Measurements from ENCODE around the gene TMEFF1. TPM values are rescaled to one million over a fixed set of nuclear protein-coding genes. Genes with fewer than 3 reads are reported as not detected.

TMEFF1 gene
- total and polyA plus RNA-seq, 2 of the 8 experiments (the other 6 are each of a cell fraction or from before 2014, with no cell fraction given), result 13.5 to 68.2 TPM

DNA sequence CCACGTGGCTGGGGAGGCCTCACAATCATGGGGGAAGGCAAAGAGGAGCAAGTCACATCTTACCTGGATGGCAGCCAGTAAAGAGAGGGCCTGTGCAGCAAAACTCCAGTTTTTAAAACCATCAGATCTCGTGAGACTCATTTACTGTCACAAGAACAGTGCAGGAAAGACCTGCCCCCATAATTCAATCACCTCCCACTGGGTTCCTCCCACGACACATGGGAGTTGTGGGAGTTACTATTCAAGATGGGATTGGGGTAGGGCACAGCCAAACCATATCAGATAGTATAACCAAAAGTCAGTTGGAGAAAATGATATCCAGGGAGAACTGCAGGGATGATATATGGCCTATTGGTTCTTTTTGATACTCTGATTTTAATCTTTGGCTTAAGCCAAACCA, 94.9 kb downstream of the TMEFF1 start (continued):
- TF ChIP-seq, protein P1, sequence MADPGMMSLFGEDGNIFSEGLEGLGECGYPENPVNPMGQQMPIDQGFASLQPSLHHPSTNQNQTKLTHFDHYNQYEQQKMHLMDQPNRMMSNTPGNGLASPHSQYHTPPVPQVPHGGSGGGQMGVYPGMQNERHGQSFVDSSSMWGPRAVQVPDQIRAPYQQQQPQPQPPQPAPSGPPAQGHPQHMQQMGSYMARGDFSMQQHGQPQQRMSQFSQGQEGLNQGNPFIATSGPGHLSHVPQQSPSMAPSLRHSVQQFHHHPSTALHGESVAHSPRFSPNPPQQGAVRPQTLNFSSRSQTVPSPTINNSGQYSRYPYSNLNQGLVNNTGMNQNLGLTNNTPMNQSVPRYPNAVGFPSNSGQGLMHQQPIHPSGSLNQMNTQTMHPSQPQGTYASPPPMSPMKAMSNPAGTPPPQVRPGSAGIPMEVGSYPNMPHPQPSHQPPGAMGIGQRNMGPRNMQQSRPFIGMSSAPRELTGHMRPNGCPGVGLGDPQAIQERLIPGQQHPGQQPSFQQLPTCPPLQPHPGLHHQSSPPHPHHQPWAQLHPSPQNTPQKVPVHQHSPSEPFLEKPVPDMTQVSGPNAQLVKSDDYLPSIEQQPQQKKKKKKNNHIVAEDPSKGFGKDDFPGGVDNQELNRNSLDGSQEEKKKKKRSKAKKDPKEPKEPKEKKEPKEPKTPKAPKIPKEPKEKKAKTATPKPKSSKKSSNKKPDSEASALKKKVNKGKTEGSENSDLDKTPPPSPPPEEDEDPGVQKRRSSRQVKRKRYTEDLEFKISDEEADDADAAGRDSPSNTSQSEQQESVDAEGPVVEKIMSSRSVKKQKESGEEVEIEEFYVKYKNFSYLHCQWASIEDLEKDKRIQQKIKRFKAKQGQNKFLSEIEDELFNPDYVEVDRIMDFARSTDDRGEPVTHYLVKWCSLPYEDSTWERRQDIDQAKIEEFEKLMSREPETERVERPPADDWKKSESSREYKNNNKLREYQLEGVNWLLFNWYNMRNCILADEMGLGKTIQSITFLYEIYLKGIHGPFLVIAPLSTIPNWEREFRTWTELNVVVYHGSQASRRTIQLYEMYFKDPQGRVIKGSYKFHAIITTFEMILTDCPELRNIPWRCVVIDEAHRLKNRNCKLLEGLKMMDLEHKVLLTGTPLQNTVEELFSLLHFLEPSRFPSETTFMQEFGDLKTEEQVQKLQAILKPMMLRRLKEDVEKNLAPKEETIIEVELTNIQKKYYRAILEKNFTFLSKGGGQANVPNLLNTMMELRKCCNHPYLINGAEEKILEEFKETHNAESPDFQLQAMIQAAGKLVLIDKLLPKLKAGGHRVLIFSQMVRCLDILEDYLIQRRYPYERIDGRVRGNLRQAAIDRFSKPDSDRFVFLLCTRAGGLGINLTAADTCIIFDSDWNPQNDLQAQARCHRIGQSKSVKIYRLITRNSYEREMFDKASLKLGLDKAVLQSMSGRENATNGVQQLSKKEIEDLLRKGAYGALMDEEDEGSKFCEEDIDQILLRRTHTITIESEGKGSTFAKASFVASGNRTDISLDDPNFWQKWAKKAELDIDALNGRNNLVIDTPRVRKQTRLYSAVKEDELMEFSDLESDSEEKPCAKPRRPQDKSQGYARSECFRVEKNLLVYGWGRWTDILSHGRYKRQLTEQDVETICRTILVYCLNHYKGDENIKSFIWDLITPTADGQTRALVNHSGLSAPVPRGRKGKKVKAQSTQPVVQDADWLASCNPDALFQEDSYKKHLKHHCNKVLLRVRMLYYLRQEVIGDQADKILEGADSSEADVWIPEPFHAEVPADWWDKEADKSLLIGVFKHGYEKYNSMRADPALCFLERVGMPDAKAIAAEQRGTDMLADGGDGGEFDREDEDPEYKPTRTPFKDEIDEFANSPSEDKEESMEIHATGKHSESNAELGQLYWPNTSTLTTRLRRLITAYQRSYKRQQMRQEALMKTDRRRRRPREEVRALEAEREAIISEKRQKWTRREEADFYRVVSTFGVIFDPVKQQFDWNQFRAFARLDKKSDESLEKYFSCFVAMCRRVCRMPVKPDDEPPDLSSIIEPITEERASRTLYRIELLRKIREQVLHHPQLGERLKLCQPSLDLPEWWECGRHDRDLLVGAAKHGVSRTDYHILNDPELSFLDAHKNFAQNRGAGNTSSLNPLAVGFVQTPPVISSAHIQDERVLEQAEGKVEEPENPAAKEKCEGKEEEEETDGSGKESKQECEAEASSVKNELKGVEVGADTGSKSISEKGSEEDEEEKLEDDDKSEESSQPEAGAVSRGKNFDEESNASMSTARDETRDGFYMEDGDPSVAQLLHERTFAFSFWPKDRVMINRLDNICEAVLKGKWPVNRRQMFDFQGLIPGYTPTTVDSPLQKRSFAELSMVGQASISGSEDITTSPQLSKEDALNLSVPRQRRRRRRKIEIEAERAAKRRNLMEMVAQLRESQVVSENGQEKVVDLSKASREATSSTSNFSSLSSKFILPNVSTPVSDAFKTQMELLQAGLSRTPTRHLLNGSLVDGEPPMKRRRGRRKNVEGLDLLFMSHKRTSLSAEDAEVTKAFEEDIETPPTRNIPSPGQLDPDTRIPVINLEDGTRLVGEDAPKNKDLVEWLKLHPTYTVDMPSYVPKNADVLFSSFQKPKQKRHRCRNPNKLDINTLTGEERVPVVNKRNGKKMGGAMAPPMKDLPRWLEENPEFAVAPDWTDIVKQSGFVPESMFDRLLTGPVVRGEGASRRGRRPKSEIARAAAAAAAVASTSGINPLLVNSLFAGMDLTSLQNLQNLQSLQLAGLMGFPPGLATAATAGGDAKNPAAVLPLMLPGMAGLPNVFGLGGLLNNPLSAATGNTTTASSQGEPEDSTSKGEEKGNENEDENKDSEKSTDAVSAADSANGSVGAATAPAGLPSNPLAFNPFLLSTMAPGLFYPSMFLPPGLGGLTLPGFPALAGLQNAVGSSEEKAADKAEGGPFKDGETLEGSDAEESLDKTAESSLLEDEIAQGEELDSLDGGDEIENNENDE (IDR thresholded peaks at IDR 0.05; ENCODE audit: insufficient replicate concordance, low read length), result no peak
- TF ChIP-seq CHD1 (IDR thresholded peaks at IDR 0.05; ENCODE audit: low read depth, low read length) (no peak), TAF7 (optimal IDR thresholded peaks at IDR 0.05; ENCODE audit: borderline replicate concordance, low read depth, low read length) (no peak), BACH1 (IDR thresholded peaks at IDR 0.05; ENCODE audit: low read length) (no peak), CTBP2 (IDR thresholded peaks at IDR 0.05; ENCODE audit: borderline replicate concordance, insufficient read depth, insufficient read length, low read length) (no peak), CBX5 (IDR thresholded peaks at IDR 0.05; ENCODE audit: low read depth, low read length) (no peak), EGR1 (IDR thresholded peaks at IDR 0.05; ENCODE audit: borderline replicate concordance, low read depth, low read length) (no peak), CREB1 (IDR thresholded peaks at IDR 0.05) (no peak), BCL11A (IDR thresholded peaks at IDR 0.05; ENCODE audit: low read depth in 2 of 2, low read length in 2 of 2) (no peak), SIN3A (conservative IDR thresholded peaks at IDR 0.05 in 1 of 2, IDR thresholded peaks at IDR 0.05 in 1 of 2; ENCODE audit: low read depth in 1 of 2, low read length in 2 of 2) (no peak), BRCA1 (IDR thresholded peaks at IDR 0.05; ENCODE audit: low read depth, low read length) (no peak), TCF12 (IDR thresholded peaks at IDR 0.05; ENCODE audit: low read depth, low read length) (no peak)
